ENCODE results near the gene COMTD1.

COMTD1 gene

GRCh38 chr10:75246506-75246905, 10.7 kb upstream of the COMTD1 start:
- no peak overlapping the region for H3K4me2 ChIP-seq (ENCODE audit: low read length)
- H3K79me2 ChIP-seq (ENCODE audit: insufficient read depth, low read length), result no peaks in the 10 kb centered on the region
- no peak overlapping the region for H3K4me3 ChIP-seq (ENCODE audit: low read depth, low read length, poor library complexity, severe bottlenecking)
- no peak overlapping the region for H3K9ac ChIP-seq (ENCODE audit: low read length)
- no peaks in the 10 kb centered on the region for H3K4me1 ChIP-seq (ENCODE audit: insufficient read depth, low read length, severe bottlenecking)
- H3K9me3 ChIP-seq (ENCODE audit: low read length), result no peaks in the 10 kb centered on the region
- no peaks in the 10 kb centered on the region for H3K9me2 ChIP-seq (ENCODE audit: low read depth, low read length)
- no peaks in the 10 kb centered on the region; the same call in 1 of the 2 replicates for H3K36me3 ChIP-seq (ENCODE audit: insufficient read depth, low read length)
- TF ChIP-seq EZH2 (IDR thresholded peaks at IDR 0.05; ENCODE audit: borderline replicate concordance, low read length), result no peak
- TF ChIP-seq CTCF (IDR thresholded peaks at IDR 0.05; ENCODE audit: low read length), result no peak
- H2AFZ ChIP-seq (ENCODE audit: low read length), result no peak overlapping the region
- H3K27me3 ChIP-seq (ENCODE audit: insufficient read depth, low read length), result no peaks in the 10 kb centered on the region
- H4K20me1 ChIP-seq (ENCODE audit: insufficient read depth, low read length), result no peaks in the 10 kb centered on the region
- H3K27ac ChIP-seq (ENCODE audit: low read depth, low read length, poor library complexity, severe bottlenecking), result no peak overlapping the region
- no peaks in the 10 kb centered on the region for H3F3A ChIP-seq (ENCODE audit: insufficient read depth, low read length)

- Histone ChIP-seq H2AFZ (ENCODE audit: low read length) (no peak overlapping the region), H3K9ac (ENCODE audit: low read length) (no peak overlapping the region), H3F3A (ENCODE audit: insufficient read depth, low read length) (no peaks in the 10 kb centered on the region), H3K4me1 (ENCODE audit: insufficient read depth, low read length, severe bottlenecking) (no peaks in the 10 kb centered on the region), H3K36me3 (ENCODE audit: insufficient read depth, low read length) (no peaks in the 10 kb centered on the region; the same call in 1 of the 2 replicates), H3K79me2 (ENCODE audit: insufficient read depth, low read length) (no peaks in the 10 kb centered on the region), H3K4me3 (ENCODE audit: low read depth, low read length, poor library complexity, severe bottlenecking) (no peak overlapping the region), H3K9me3 (ENCODE audit: low read length) (no peaks in the 10 kb centered on the region), H3K27ac (ENCODE audit: low read depth, low read length, poor library complexity, severe bottlenecking) (no peak overlapping the region), H4K20me1 (ENCODE audit: insufficient read depth, low read length) (no peaks in the 10 kb centered on the region), H3K9me2 (ENCODE audit: low read depth, low read length) (no peaks in the 10 kb centered on the region), H3K27me3 (ENCODE audit: insufficient read depth, low read length) (no peaks in the 10 kb centered on the region), H3K4me2 (ENCODE audit: low read length) (no peak overlapping the region)
- no peak for TF ChIP-seq CTCF (IDR thresholded peaks at IDR 0.05; ENCODE audit: low read length)
- TF ChIP-seq EZH2 (IDR thresholded peaks at IDR 0.05; ENCODE audit: borderline replicate concordance, low read length), result no peak
These were observed 9.8 kb upstream of the COMTD1 start for GRCh38 chr10:75245354-75246250.

GRCh38 chr10:75244487-75245353, 9.0 kb upstream of the COMTD1 start:
- no peaks in the 10 kb centered on the region; the same call in 1 of the 2 replicates for H3K36me3 ChIP-seq (ENCODE audit: insufficient read depth, low read length)
- H3K9me3 ChIP-seq (ENCODE audit: low read length), result no peaks in the 10 kb centered on the region
- H2AFZ ChIP-seq (ENCODE audit: low read length), result no peak overlapping the region
- no peak overlapping the region for H3K4me3 ChIP-seq (ENCODE audit: low read depth, low read length, poor library complexity, severe bottlenecking)
- H3K4me1 ChIP-seq (ENCODE audit: insufficient read depth, low read length, severe bottlenecking), result no peaks in the 10 kb centered on the region
- no peaks in the 10 kb centered on the region for H3K27me3 ChIP-seq (ENCODE audit: insufficient read depth, low read length)
- H3K4me2 ChIP-seq (ENCODE audit: low read length), result no peak overlapping the region
- no peaks in the 10 kb centered on the region for H4K20me1 ChIP-seq (ENCODE audit: insufficient read depth, low read length)
- no peaks in the 10 kb centered on the region for H3F3A ChIP-seq (ENCODE audit: insufficient read depth, low read length)
- no peaks in the 10 kb centered on the region for H3K79me2 ChIP-seq (ENCODE audit: insufficient read depth, low read length)
- TF ChIP-seq EZH2 (IDR thresholded peaks at IDR 0.05; ENCODE audit: borderline replicate concordance, low read length) (no peak), CTCF (IDR thresholded peaks at IDR 0.05; ENCODE audit: low read length) (no peak)
- H3K9ac ChIP-seq (ENCODE audit: low read length), result no peak overlapping the region
- H3K9me2 ChIP-seq (ENCODE audit: low read depth, low read length), result no peaks in the 10 kb centered on the region
- H3K27ac ChIP-seq (ENCODE audit: low read depth, low read length, poor library complexity, severe bottlenecking), result no peak overlapping the region
